Mucosa of gallbladder (tissue), 1 donor: Measurements from ENCODE around the gene MYO10. TPM values are rescaled to one million over a fixed set of nuclear protein-coding genes. Genes with fewer than 3 reads are reported as not detected.
"Not testable (repeated sequence)": the region's sequence is repeated elsewhere in the genome, so short reads cannot be mapped to it uniquely, and the experiment has no call there.

Experiments
- DNase-seq: peaks from one replicate; pipeline ENCODE4 v3.0.0-alpha.2; 2020; ENCODE audit warnings: low spot score
- total RNA-seq: library from RNA; stranded (reverse); gene quantifications from one replicate; pipeline ENCODE4 v1.2.1, GENCODE V29; 2021
- donor health status: DM: no; HTN: no; CAD: no.

Gene MYO10
- total RNA-seq, 1 donor from 2014 or later = 16.2 TPM

DNA sequence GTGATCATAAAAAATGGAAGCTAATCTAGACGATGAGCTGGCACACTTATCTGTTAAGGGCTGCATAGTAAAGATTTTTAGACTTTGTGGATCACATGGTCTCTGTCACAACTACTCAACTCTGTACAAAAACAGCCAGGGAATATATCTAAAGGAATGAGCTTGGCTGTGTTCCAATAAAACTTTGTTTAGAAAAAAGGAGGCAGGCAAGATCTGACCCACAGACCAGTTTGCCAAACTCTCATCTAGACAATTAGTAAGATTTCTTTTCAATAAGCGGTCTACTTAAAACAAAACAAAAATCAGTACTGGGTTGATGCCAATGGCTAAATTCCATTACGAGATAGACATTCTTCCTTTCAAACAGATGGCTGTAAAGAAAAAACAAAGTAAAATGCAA lies 266.3 kb downstream of the MYO10 start:
- no peak for DNase-seq

DNA sequence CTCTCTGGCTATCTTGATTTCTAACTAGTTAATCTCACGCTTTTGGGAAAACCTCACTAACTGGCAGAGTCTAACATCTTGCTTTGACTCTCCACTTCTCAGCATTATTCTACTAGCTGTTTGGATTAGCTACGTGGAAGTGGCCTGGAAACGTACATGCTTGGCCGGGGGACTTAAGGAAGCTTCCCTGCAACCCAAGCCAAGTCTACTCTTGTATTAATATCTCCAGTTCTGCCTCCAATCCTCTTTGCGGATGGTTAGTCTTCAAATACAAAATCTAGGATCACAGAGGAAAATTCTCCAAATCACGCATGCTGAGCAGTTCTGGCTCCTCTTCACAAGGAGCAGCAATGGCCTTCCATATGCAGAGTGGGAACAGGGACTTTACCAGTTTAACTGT lies 267.5 kb downstream of the MYO10 start:
- no peak for DNase-seq

DNA sequence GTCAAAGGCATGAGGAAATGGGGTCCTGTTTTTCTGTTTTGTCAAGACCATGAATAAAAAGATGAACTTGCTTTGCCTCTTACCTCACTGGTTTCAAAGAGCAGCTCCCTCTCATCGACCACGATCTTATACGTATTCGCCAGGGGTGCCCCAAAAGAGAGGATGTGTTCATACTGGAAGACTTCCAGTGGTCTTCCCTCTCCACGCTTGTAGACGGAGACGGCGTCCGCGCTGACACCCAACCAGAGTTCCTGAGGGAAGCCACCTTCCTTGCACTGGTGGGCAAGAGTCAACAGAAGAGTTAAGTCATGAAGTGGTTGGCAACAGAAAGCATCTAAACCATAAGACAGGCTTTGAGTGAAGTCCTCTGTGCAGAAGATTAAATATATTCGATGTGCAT lies 267.9 kb downstream of the MYO10 start:
- DNase-seq = no peak

- peak; percentile 28 for DNase-seq
Measured at GRCh38 chr5:16666883-16667398, 269.1 kb downstream of the MYO10 start.

GRCh38 chr5:16666130-16666882 lies 269.8 kb downstream of the MYO10 start:
- no peak for DNase-seq

- DNase-seq = no peak
Measured at GRCh38 chr5:16665601-16666000, 270.5 kb downstream of the MYO10 start.

- no peak for DNase-seq
Measured at GRCh38 chr5:16664368-16664767, 271.7 kb downstream of the MYO10 start.

DNA sequence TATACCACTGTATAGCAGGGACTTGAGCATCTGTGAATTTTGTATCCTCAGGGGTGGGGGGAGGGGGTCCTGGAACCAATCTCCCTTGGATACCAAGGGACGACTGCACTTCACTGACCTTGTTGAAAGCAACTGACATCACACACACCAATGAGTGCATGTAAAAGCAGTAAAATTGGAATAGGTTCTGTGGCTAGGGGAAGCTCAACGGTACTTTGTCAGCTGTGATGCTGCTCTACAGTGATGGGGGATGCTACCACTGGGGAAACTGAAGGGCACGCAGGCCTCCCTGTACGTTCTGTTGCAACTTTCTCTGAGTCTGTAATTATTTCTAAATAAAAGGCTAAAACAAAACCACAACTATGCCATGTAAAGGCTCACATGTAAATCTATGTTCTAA lies 272.2 kb downstream of the MYO10 start:
- no peak for DNase-seq

GRCh38 chr5:16661713-16662112 lies 274.4 kb downstream of the MYO10 start:
- DNase-seq = no peak

DNA sequence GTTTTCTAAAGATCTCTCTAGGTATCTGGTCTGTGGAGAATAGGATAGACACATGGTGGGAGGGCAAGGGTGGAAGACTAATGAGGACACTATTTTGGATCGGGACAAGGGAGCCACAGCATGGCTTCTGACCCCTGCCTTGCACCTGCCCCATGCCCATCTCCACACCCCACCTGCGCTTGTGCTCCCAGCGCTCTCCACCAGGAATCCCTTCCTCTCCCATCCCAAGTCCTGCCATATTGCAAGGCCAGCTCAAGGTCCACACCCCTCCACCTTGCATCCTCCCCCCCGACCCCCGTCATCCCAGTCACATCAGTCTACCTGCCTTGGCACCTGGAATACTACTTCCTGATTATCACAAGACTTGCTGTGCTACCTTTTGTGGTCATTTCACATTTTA lies 275.1 kb downstream of the MYO10 start:
- DNase-seq = no peak

DNA sequence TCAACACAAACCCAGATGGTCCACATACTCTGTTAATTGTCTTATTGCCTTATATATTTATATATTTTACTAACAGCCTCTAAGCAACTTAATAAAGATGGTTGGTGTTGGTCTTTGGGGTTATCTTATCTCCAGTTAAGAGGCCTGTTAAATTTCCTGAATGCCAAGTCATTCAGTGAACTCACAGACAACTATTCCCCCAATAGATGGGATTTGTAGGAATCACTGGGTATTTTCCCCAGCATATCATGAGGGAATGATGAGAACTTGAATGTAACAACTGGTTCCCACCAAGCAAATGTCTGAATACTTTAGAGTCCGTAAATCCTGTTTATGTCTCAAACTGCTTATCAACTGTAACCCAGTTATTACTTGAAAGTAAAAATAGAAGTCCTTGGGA lies 276.6 kb downstream of the MYO10 start:
- DNase-seq = no peak

DNA sequence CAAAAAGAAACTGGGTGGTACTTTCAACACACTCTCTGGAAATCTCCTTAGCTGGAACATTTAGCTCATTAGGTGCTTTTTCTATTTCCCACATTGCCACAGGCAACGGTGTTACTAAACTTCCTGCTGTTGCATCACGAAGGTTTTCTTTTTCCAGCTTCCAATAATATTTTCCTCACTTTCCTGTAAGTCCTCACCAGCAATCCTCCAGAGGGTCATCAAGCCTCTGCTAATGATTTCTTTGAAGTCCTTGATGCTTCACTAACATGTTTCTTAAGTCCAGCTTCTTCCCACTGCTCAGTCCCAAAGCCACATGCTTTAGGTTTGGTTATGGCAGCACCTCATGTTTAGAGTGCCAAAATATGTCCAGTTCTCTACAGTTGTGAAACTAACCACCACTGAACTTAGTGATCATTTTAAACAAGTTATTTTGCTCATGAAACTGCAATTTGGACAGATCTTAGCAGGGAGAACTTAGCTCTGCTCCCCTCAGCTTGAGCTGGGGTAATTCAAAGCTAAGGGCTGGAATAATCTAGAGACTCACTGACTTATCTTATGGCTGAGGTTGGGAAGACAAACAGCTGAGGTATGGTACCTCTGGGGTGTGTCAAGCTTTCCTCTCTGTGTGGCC lies 279.4 kb downstream of the MYO10 start:
- no peak for DNase-seq

GRCh38 chr5:16654647-16655334 lies 281.3 kb downstream of the MYO10 start:
- DNase-seq = no peak

GRCh38 chr5:16648739-16649138 lies 287.3 kb downstream of the MYO10 start:
- DNase-seq = not testable (repeated sequence)

DNA sequence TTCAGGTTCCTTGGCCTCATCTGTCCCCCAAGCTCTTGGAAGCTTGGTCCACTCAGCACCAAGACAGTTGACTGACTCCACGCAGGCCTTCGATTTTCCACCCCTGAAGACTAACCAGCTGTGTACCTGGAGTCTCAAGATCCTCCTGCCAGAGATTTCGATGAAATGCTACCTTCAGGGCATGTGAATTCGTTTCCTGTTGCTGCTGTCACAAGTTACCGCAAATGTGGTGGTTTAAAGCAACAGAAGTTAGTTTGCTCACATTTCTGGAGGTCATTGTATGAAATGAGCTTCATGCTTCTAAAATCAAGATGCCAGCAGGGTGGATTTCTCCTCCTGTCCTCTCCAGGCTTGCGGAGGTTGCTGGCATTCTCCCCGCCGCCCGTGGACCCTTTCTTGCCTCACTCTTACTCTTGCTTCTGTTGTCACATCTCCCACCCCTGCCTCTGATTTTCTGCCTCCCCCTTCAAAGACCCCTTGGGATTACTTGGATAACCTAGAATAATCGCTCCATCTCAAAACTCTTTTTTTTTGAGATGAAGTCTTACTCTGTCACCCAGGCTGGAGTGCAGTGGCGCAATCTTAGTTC lies 291.7 kb downstream of the MYO10 start:
- no peak for DNase-seq

DNA sequence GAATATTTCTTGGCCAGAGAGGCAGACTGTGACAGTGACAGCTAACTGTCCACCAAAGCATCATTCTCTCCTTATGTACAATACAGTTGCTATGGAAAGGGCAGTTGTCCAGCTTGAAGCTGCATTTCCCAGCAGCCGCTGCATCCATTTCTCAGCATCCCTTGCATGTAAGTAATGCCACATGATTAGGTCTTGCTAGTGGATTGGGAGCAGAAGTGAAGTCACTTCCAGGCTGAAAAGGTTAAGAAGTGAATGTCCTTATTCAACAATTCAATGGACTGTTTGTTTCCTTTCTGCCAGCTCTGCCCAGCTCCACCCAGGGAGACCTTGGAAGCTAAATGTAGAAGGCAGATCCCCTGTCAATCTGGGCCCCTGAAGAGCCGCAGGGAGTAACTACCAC lies 293.2 kb downstream of the MYO10 start:
- no peak for DNase-seq

- DNase-seq = no peak
Measured at GRCh38 chr5:16639206-16639605, 296.9 kb downstream of the MYO10 start.

- DNase-seq = no peak
Measured at GRCh38 chr5:16628376-16628775, 307.7 kb downstream of the MYO10 start.

- DNase-seq = no peak
Measured at GRCh38 chr5:16626696-16627264, 309.3 kb downstream of the MYO10 start.

- DNase-seq = no peak
Measured at GRCh38 chr5:16625096-16625495, 311.0 kb downstream of the MYO10 start.

- DNase-seq = no peak
Measured at GRCh38 chr5:16619136-16619535, 317.0 kb downstream of the MYO10 start.
